ENCODE measurements around the gene USP7. TPM values are rescaled to one million over a fixed set of nuclear protein-coding genes. Genes with fewer than 3 reads are reported as not detected.

USP7 gene
- total and polyA plus RNA-seq, 9 donors: 28.1 to 104 (median 86.3) TPM

GRCh38 chr16:8903004-8903403, 60.7 kb downstream of the USP7 start:
- Histone ChIP-seq H3K36me3 (no peaks in the 10 kb centered on the region), H3K27ac (no peak overlapping the region), H3K9me3 (no peaks in the 10 kb centered on the region), H3K27me3 (no peaks in the 10 kb centered on the region), H3K4me3 (no peak overlapping the region), H3K4me1 (ENCODE audit: insufficient read depth) (no peaks in the 10 kb centered on the region)
- DNase-seq: no peak
- 91 to 92% (median 91%) methylated on average over 9 of the region's 9 CpGs for WGBS, 3 donors
- TF ChIP-seq CTCF (IDR thresholded peaks at IDR 0.05) (no peak), EP300 (IDR thresholded peaks at IDR 0.05) (no peak), POLR2A (IDR thresholded peaks at IDR 0.05) (no peak)
- intact Hi-C loops (cut with DNase I): no loop called here

GRCh38 chr16:8901320-8901861, 62.3 kb downstream of the USP7 start:
- H3K36me3 ChIP-seq: no peaks in the 10 kb centered on the region
- intact Hi-C loops (cut with DNase I): no loop called here
- no peaks in the 10 kb centered on the region for H3K9me3 ChIP-seq
- no peaks in the 10 kb centered on the region for H3K27me3 ChIP-seq
- H3K4me1 ChIP-seq (ENCODE audit: insufficient read depth): no peaks in the 10 kb centered on the region
- H3K4me3 ChIP-seq: no peak overlapping the region
- 75 to 83% (median 76%) methylated on average over 13 of the region's 13 CpGs for WGBS, 3 donors
- DNase-seq: no peak
- no peak overlapping the region for H3K27ac ChIP-seq
- no peak for TF ChIP-seq POLR2A (IDR thresholded peaks at IDR 0.05)
- no peak for TF ChIP-seq EP300 (IDR thresholded peaks at IDR 0.05)
- TF ChIP-seq CTCF (IDR thresholded peaks at IDR 0.05): no peak

GRCh38 chr16:8900343-8900742, 63.4 kb downstream of the USP7 start:
- Histone ChIP-seq H3K9me3 (no peaks in the 10 kb centered on the region), H3K36me3 (no peaks in the 10 kb centered on the region), H3K4me3 (no peak overlapping the region), H3K27ac (no peak overlapping the region), H3K27me3 (no peaks in the 10 kb centered on the region), H3K4me1 (ENCODE audit: insufficient read depth) (no peaks in the 10 kb centered on the region)
- TF ChIP-seq EP300 (IDR thresholded peaks at IDR 0.05): no peak
- no peak for TF ChIP-seq POLR2A (IDR thresholded peaks at IDR 0.05)
- no peak for TF ChIP-seq CTCF (IDR thresholded peaks at IDR 0.05)
- no peak for DNase-seq
- WGBS, 3 donors: 67 to 74% (median 68%) methylated on average over 5 of the region's 5 CpGs
- intact Hi-C loops (cut with DNase I): no loop called here

- Histone ChIP-seq H3K9me3 (no peaks in the 10 kb centered on the region), H3K4me1 (ENCODE audit: insufficient read depth) (no peaks in the 10 kb centered on the region), H3K36me3 (no peaks in the 10 kb centered on the region), H3K27ac (no peak overlapping the region), H3K4me3 (no peak overlapping the region), H3K27me3 (no peaks in the 10 kb centered on the region)
- no peak for DNase-seq
- WGBS, 3 donors: 82 to 89% (median 87%) methylated on average over 9 of the region's 9 CpGs
- intact Hi-C loops (cut with DNase I): no loop called here
- TF ChIP-seq POLR2A (IDR thresholded peaks at IDR 0.05): no peak
Observed at GRCh38 chr16:8899709-8900317, 63.9 kb downstream of the USP7 start.

- TF ChIP-seq CTCF (IDR thresholded peaks at IDR 0.05) (no peak), POLR2A (IDR thresholded peaks at IDR 0.05) (no peak), EP300 (IDR thresholded peaks at IDR 0.05) (no peak)
- intact Hi-C loops (cut with DNase I): no loop called here
- H3K9me3 ChIP-seq: no peaks in the 10 kb centered on the region
- no peaks in the 10 kb centered on the region for H3K27me3 ChIP-seq
- H3K4me3 ChIP-seq: no peak overlapping the region
- no peaks in the 10 kb centered on the region for H3K36me3 ChIP-seq
- DNase-seq: no peak
- no peaks in the 10 kb centered on the region for H3K4me1 ChIP-seq (ENCODE audit: insufficient read depth)
- 92 to 94% (median 92%) methylated on average over 3 of the region's 3 CpGs for WGBS, 3 donors
- no peak overlapping the region for H3K27ac ChIP-seq
Observed at GRCh38 chr16:8898660-8899318, 64.9 kb downstream of the USP7 start.

Data from ovary (tissue), 9 donors.